CD4-positive, alpha-beta memory T cell (primary cell): Measurements from ENCODE around the gene HLA-A. TPM values are rescaled to one million over a fixed set of nuclear protein-coding genes. Genes with fewer than 3 reads are reported as not detected.
"Not testable (repeated sequence)": the region's sequence is repeated elsewhere in the genome, so short reads cannot be mapped to it uniquely, and the experiment has no call there.

Source experiments
- CTCF ChIA-PET: fragments of 350-600 bp; sonication (Branson Sonifier 250); formaldehyde crosslinking; loops from one replicate; lab custom pipeline; 2021; ENCODE audit warnings: inconsistent platforms; ENCODE audit not compliant: partially characterized antibody; lab: Charles Lee
- POLR2A ChIA-PET: fragments of 350-600 bp; sonication (Branson Sonifier 250); formaldehyde crosslinking; loops from one replicate; lab custom pipeline; 2021; ENCODE audit not compliant: partially characterized antibody; lab: Charles Lee
- DNase-seq, 5 donors: peaks; one replicate each; pipeline versions ENCODE4 v3.0.0 to v3.0.0-alpha.2; 2020 to 2022; ENCODE audit warnings: mixed read lengths in 1 of 5
- H3K27ac ChIP-seq: one replicate; pipeline ENCODE4 v1.7.0; 2013; ENCODE audit warnings: low read depth, low read length
- H3K27me3 ChIP-seq: 2 replicates; pipeline ENCODE4 v1.7.0; 2013; ENCODE audit warnings: mild to moderate bottlenecking, low read length, moderate library complexity; ENCODE audit not compliant: insufficient read depth
- H3K36me3 ChIP-seq: 2 replicates; pipeline ENCODE4 v1.7.0; 2013; ENCODE audit warnings: mild to moderate bottlenecking, low read length, moderate library complexity; ENCODE audit not compliant: insufficient read depth
- H3K4me1 ChIP-seq: 2 replicates; pipeline ENCODE4 v1.7.0; 2013; ENCODE audit warnings: mild to moderate bottlenecking, low read length, moderate library complexity; ENCODE audit not compliant: insufficient read depth
- H3K4me3 ChIP-seq, 2 donors: one replicate each; pipeline ENCODE4 v1.7.0; 2013; ENCODE audit warnings: low read length in 2 of 2, mild to moderate bottlenecking in 1 of 2
- H3K9me3 ChIP-seq, 2 donors: one replicate each; pipeline ENCODE4 v1.7.0; 2013; ENCODE audit warnings: low read length in 2 of 2, control low read depth in 1 of 2; ENCODE audit not compliant: control insufficient read depth in 1 of 2
- H3K27ac Mint-ChIP-seq, 7 donors: one replicate each; pipeline ENCODE4 v1.8.0; 2020 to 2021; ENCODE audit warnings: mixed read lengths in 7 of 7, mild to moderate bottlenecking in 6 of 7, inconsistent platforms in 3 of 7, moderate library complexity in 3 of 7
- H3K27me3 Mint-ChIP-seq, 2 donors: one replicate each; pipeline ENCODE4 v1.8.0; 2020 to 2021; ENCODE audit warnings: mixed read lengths in 2 of 2
- H3K36me3 Mint-ChIP-seq, 2 donors: one replicate each; pipeline ENCODE4 v1.8.0; 2020 to 2021; ENCODE audit warnings: mixed read lengths in 2 of 2, inconsistent platforms in 1 of 2, mild to moderate bottlenecking in 1 of 2
- H3K4me1 Mint-ChIP-seq, 4 donors: one replicate each; pipeline ENCODE4 v1.8.0; 2020 to 2021; ENCODE audit warnings: mixed read lengths in 4 of 4, mild to moderate bottlenecking in 1 of 4
- H3K4me3 Mint-ChIP-seq, 8 donors: one replicate each; pipeline ENCODE4 v1.8.0; 2020 to 2021; ENCODE audit warnings: mixed read lengths in 8 of 8, mild to moderate bottlenecking in 7 of 8, moderate library complexity in 6 of 8, inconsistent platforms in 3 of 8
- H3K9me3 Mint-ChIP-seq, 8 donors: one replicate each; pipeline ENCODE4 v1.8.0; 2020 to 2021; ENCODE audit warnings: mixed read lengths in 8 of 8, mild to moderate bottlenecking in 5 of 8, inconsistent platforms in 3 of 8, moderate library complexity in 1 of 8
- intact Hi-C: fragments of 100-400 bp; cut with micrococcal nuclease; formaldehyde crosslinking; loops from one replicate; pipeline ENCODE4 v1.15.1; 2023
- polyA plus RNA-seq, 2 donors: library from polyadenylated mRNA; unstranded; fragments of 300-500 nt; fragmentation: Illumina TruSeq; gene quantifications; one replicate each; pipeline ENCODE4 v1.2.3, GENCODE V29; 2021
- total RNA-seq, 2 experiments: library from RNA; stranded (reverse); gene quantifications; one replicate each; pipeline ENCODE4 v1.2.3, GENCODE V29; 2021

Gene HLA-A
- total and polyA plus RNA-seq, 4 experiments from 2014 or later = 2,115 to 3,137 (median 2,561) TPM

DNA sequence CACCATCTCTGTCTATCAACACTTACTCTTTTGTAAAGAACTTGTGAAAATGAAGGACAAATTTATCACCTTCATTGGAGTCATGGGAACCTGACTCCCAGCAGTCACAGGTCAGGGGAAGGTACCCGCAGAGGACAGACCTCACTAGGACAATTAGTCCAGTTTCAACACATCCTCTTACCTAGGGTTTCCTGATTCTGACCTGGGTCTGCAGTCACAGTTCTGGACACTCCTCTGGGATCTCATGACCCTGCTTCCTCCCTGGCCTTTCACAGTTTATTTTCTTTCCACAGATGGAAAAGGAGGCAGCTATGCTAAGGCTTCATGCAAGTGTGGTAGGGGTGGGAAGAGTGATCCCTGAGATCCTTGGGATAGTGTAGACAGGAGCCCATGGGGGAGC, 15.7 kb downstream of the HLA-A start:
- Mint-ChIP-seq H3K4me1 (peaks cover 6 to 12% (median 9%) of the 10 kb centered on the region in 4 donors), H3K27me3 (peaks cover 0 to 2% of the 10 kb centered on the region in 2 donors), H3K27ac (no peak overlapping the region), H3K9me3 (no peaks in the 10 kb centered on the region), H3K36me3 (no peaks in the 10 kb centered on the region), H3K4me3 (no peak overlapping the region)
- ChIA-PET CTCF (no interaction called here), POLR2A (interaction anchor here (4.0 kb wide), 1 partner anchor 11 kb away, joined by 20 read pairs; no protein-coding TSS in a partner anchor)
- intact Hi-C loops = no loop called here
- no peaks in the 10 kb centered on the region for H3K9me3 ChIP-seq
- H3K27ac ChIP-seq = no peak overlapping the region
- H3K4me3 ChIP-seq = no peak overlapping the region
- H3K4me1 ChIP-seq = peaks cover 5% of the 10 kb centered on the region
- no peak for DNase-seq
- H3K27me3 ChIP-seq = no peaks in the 10 kb centered on the region
- H3K36me3 ChIP-seq = no peaks in the 10 kb centered on the region

DNA sequence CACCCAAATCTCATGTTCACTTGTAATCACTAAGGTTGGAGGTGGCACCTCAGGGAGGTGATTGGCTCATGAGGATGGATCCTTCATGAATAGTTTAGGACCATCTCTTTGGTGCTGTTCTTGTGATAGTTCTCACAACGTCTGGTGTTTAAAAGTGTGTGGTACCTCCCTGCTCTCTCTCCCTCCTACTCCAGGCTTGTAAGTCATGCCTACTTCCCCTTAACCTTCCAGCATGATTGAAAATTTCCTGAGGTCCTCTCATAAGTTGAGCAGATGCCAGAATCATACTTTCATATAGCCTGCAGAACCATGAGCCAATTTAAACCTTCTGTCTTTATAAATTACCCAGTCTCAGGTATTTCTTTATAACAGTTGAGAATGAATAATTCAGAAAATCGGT, 16.6 kb downstream of the HLA-A start:
- Histone ChIP-seq H3K27ac (no peak overlapping the region), H3K4me1 (peaks cover 10% of the 10 kb centered on the region), H3K4me3 (no peak overlapping the region), H3K36me3 (no peaks in the 10 kb centered on the region), H3K9me3 (no peaks in the 10 kb centered on the region), H3K27me3 (no peaks in the 10 kb centered on the region)
- intact Hi-C loops = no loop called here
- CTCF ChIA-PET = no interaction called here
- POLR2A ChIA-PET = interaction anchor here (1.9 kb wide), 1 partner anchor 10 kb away, joined by 8 read pairs; no protein-coding TSS in a partner anchor
- DNase-seq = no peak
- Mint-ChIP-seq H3K9me3 (no peaks in the 10 kb centered on the region), H3K4me3 (no peak overlapping the region), H3K36me3 (no peaks in the 10 kb centered on the region), H3K4me1 (peaks cover 14 to 17% (median 15%) of the 10 kb centered on the region in 4 donors), H3K27ac (peak overlapping the region in 1 of 7 donors; percentile 42), H3K27me3 (peaks cover 0 to 2% of the 10 kb centered on the region in 2 donors)

DNA sequence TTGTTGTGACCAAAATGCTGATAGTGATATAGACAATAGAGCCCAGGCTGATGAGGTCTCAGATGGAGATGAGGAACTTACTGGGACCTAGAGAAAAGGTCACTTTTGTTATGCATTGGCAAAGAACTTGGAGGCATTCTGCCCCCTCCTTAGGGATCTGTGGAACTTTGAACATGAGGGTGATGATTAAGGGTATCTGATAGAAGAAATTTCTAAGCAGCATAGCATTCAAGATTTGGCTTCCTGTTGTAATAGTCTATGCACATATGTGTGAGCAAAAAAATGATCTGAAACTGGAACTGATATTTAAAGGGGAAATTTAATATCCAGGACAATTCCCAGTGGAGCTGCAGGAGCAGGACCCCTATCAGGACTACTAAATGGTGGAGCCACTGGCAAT, 17.1 kb downstream of the HLA-A start:
- Histone ChIP-seq H3K36me3 (no peaks in the 10 kb centered on the region), H3K4me1 (peaks cover 14% of the 10 kb centered on the region), H3K9me3 (no peaks in the 10 kb centered on the region), H3K27me3 (no peaks in the 10 kb centered on the region), H3K27ac (no peak overlapping the region), H3K4me3 (no peak overlapping the region)
- ChIA-PET CTCF (no interaction called here), POLR2A (interaction anchor here (1.1 to 1.9 kb wide), 3 partner anchors 10 to 18 kb away, joined by 3 to 8 read pairs (median 3); no protein-coding TSS in a partner anchor)
- no peak for DNase-seq
- Mint-ChIP-seq H3K9me3 (no peaks in the 10 kb centered on the region), H3K27ac (peak overlapping the region in 1 of 7 donors; percentile 16), H3K4me1 (peaks cover 18 to 21% (median 20%) of the 10 kb centered on the region in 4 donors), H3K36me3 (no peaks in the 10 kb centered on the region), H3K27me3 (peaks cover 0 to 2% of the 10 kb centered on the region in 2 donors), H3K4me3 (no peak overlapping the region)
- intact Hi-C loops = no loop called here

GRCh38 chr6:29961966-29962365, 19.6 kb downstream of the HLA-A start:
- no peak for DNase-seq
- peaks cover 0 to 2% of the 10 kb centered on the region in 2 donors for H3K36me3 Mint-ChIP-seq
- ChIA-PET CTCF (no interaction called here), POLR2A (interaction anchor here (8.0 kb wide), 1 partner anchor 15 kb away, joined by 118 read pairs; no protein-coding TSS in a partner anchor)
- H3K4me1 ChIP-seq = peaks cover 39% of the 10 kb centered on the region
- H3K27ac Mint-ChIP-seq = peak overlapping the region in 1 of 7 donors; percentile 3
- no peak overlapping the region for H3K4me3 ChIP-seq
- H3K9me3 Mint-ChIP-seq = no peaks in the 10 kb centered on the region
- intact Hi-C loops = no loop called here
- H3K36me3 ChIP-seq = no peaks in the 10 kb centered on the region
- no peak overlapping the region for H3K4me3 Mint-ChIP-seq
- H3K9me3 ChIP-seq = no peaks in the 10 kb centered on the region
- no peak overlapping the region for H3K27ac ChIP-seq
- peaks cover 0 to 2% of the 10 kb centered on the region in 2 donors for H3K27me3 Mint-ChIP-seq
- H3K27me3 ChIP-seq = no peaks in the 10 kb centered on the region
- peaks cover 34 to 46% (median 42%) of the 10 kb centered on the region in 4 donors for H3K4me1 Mint-ChIP-seq

GRCh38 chr6:29963697-29964096, 21.4 kb downstream of the HLA-A start:
- Mint-ChIP-seq H3K27ac (peak overlapping the region in 6 of 7 donors; percentile 10 to 99 (median 36)), H3K4me1 (peaks cover 37 to 54% (median 48%) of the 10 kb centered on the region in 4 donors), H3K4me3 (peak overlapping the region in 2 of 8 donors; percentile 11 to 40)
- peaks cover 50% of the 10 kb centered on the region for H3K4me1 ChIP-seq
- not testable (repeated sequence) for H3K9me3 Mint-ChIP-seq, H3K9me3 ChIP-seq, H3K27me3 Mint-ChIP-seq, DNase-seq, H3K27me3 ChIP-seq, H3K27ac ChIP-seq, H3K36me3 ChIP-seq, H3K36me3 Mint-ChIP-seq, H3K4me3 ChIP-seq
- intact Hi-C loops = loop anchor here (2.0 kb wide), 1 partner anchor 103 kb away; the partner anchor contains the start of gene PPP1R11
- POLR2A ChIA-PET = interaction anchor here (3.7 to 8.0 kb wide), 4 partner anchors 10 to 76 kb away, joined by 16 to 118 read pairs (median 46); partner anchors contain the start of gene HLA-A
- CTCF ChIA-PET = interaction anchor here (1.9 kb wide), 1 partner anchor 13 kb away, joined by 5 read pairs; no protein-coding TSS in a partner anchor

GRCh38 chr6:29964518-29964886, 22.2 kb downstream of the HLA-A start:
- CTCF ChIA-PET = interaction anchor here (1.9 to 4.2 kb wide), 2 partner anchors 13 to 116 kb away, joined by 5 to 26 read pairs; no protein-coding TSS in a partner anchor
- peak overlapping the region; percentile 89 to 99 (median 93) for H3K27ac Mint-ChIP-seq
- intact Hi-C loops = loop anchor here (2.0 kb wide), 1 partner anchor 102 kb away; the partner anchor contains the start of gene PPP1R11

More at GRCh38 chr6:29964518-29964886, 22.2 kb downstream of the HLA-A start:
- peaks cover 0 to 2% of the 10 kb centered on the region in 2 donors for H3K36me3 Mint-ChIP-seq
- H3K4me3 Mint-ChIP-seq = peak overlapping the region; percentile 82 to 96 (median 89)
- H3K9me3 Mint-ChIP-seq = no peaks in the 10 kb centered on the region
- peaks cover 37 to 54% (median 47%) of the 10 kb centered on the region in 4 donors for H3K4me1 Mint-ChIP-seq
- no peaks in the 10 kb centered on the region for H3K36me3 ChIP-seq
- H3K27me3 ChIP-seq = no peaks in the 10 kb centered on the region
- no peak for DNase-seq
- POLR2A ChIA-PET = interaction anchor here (0.9 to 8.0 kb wide), 15 partner anchors 10 to 256 kb away, joined by 3 to 118 read pairs (median 13); partner anchors contain the start of genes HLA-A, POLR1H and PPP1R11
- no peaks in the 10 kb centered on the region for H3K9me3 ChIP-seq
- H3K4me3 ChIP-seq = peak overlapping the region in 1 of 2 donors; percentile 57
- H3K4me1 ChIP-seq = peaks cover 50% of the 10 kb centered on the region
- H3K27me3 Mint-ChIP-seq = no peaks in the 10 kb centered on the region
- peak overlapping the region; percentile 65 for H3K27ac ChIP-seq
